PC-3 (cell line): ENCODE data around the gene WDR27. TPM values are rescaled to one million over a fixed set of nuclear protein-coding genes. Genes with fewer than 3 reads are reported as not detected.
"Not testable (repeated sequence)": the region's sequence is repeated elsewhere in the genome, so short reads cannot be mapped to it uniquely, and the experiment has no call there.

Source experiments
- ATAC-seq: fragments of 200-7000 bp; cut with Tn5 transposase; 2 replicates; pipeline ENCODE4 v1.9.1; 2020; ENCODE audit warnings: mild to moderate bottlenecking, moderate library complexity
- BruUV-seq: library from RNA; stranded (reverse); fragments of 400-500 nt; replicated peaks from 2 replicates; lab custom pipeline; 2021; lab: Mats Ljungman, UMichigan
- CTCF ChIA-PET: fragments of 300-600 bp; sonication (Branson Sonifier 250); formaldehyde crosslinking; loops from one replicate; lab custom pipeline; 2022; ENCODE audit warnings: antibody characterized with exemption; lab: Charles Lee
- POLR2A ChIA-PET: fragments of 300-600 bp; sonication (Branson Sonifier 250); formaldehyde crosslinking; loops from one replicate; lab custom pipeline; 2022; ENCODE audit warnings: antibody characterized with exemption; ENCODE audit not compliant: unreplicated experiment; lab: Charles Lee
- DNase-seq: peaks from one replicate; pipeline ENCODE4 v3.0.0-alpha.2; 2015
- H2AFZ ChIP-seq: fragments of 300-600 bp; sonication (generic); 2 replicates; pipeline ENCODE4 v1.6.0; 2016; ENCODE audit warnings: antibody characterized with exemption, low read length
- H3F3A ChIP-seq: fragments of 300-600 bp; sonication (generic); one replicate; pipeline ENCODE4 v1.6.0; 2017; ENCODE audit warnings: antibody characterized with exemption, low read length, control low read depth, mild to moderate bottlenecking; ENCODE audit not compliant: unreplicated experiment
- H3K27ac ChIP-seq: fragments of 300-600 bp; sonication (generic); 2 replicates; pipeline ENCODE4 v1.5.1; 2016; ENCODE audit warnings: mild to moderate bottlenecking, low read length
- H3K27me3 ChIP-seq: fragments of 300-600 bp; sonication (generic); 2 replicates; pipeline ENCODE4 v1.6.1; 2016; ENCODE audit warnings: low read length, mixed read lengths
- H3K36me3 ChIP-seq: fragments of 300-600 bp; sonication (generic); 2 replicates; pipeline ENCODE4 v1.6.1; 2016; ENCODE audit warnings: low read depth, mixed run types, low read length, mixed read lengths
- H3K4me1 ChIP-seq: fragments of 300-600 bp; sonication (generic); 2 replicates; pipeline ENCODE4 v1.5.1; 2016; ENCODE audit warnings: low read length; ENCODE audit not compliant: insufficient read depth
- H3K4me2 ChIP-seq: fragments of 300-600 bp; sonication (generic); 2 replicates; pipeline ENCODE4 v1.6.0; 2016; ENCODE audit warnings: low read length
- H3K4me3 ChIP-seq: fragments of 300-600 bp; sonication (generic); 2 replicates; pipeline ENCODE4 v1.5.1; 2016; ENCODE audit warnings: mild to moderate bottlenecking, low read length, mixed read lengths
- H3K79me2 ChIP-seq: fragments of 300-600 bp; sonication (generic); 2 replicates; pipeline ENCODE4 v1.6.1; 2017; ENCODE audit warnings: low read length, mixed read lengths
- H3K9ac ChIP-seq: fragments of 300-600 bp; sonication (generic); 2 replicates; pipeline ENCODE4 v1.6.0; 2016; ENCODE audit warnings: mild to moderate bottlenecking, low read length
- H3K9me2 ChIP-seq: fragments of 300-600 bp; sonication (generic); replicated peaks from 2 replicates; pipeline ENCODE4 v1.6.1; 2016; ENCODE audit warnings: mixed run types, low read length, mixed read lengths
- H3K9me3 ChIP-seq: fragments of 300-600 bp; sonication (generic); 2 replicates; pipeline ENCODE4 v1.6.1; 2016; ENCODE audit warnings: low read length, mixed read lengths
- H4K20me1 ChIP-seq: fragments of 300-600 bp; sonication (generic); 2 replicates; pipeline ENCODE4 v1.6.1; 2016; ENCODE audit warnings: low read length, mixed read lengths
- CTCF ChIP-seq: fragments of 300-600 bp; sonication (generic); conservative IDR thresholded peaks from 2 replicates; pipeline ENCODE4 v1.5.1; 2017; ENCODE audit warnings: antibody characterized with exemption, low read depth, mild to moderate bottlenecking, low read length
- EZH2 ChIP-seq: fragments of 300-600 bp; sonication (generic); IDR thresholded peaks from one replicate; pipeline ENCODE4 v1.6.1; 2017; ENCODE audit warnings: antibody characterized with exemption, mild to moderate bottlenecking, low read length; ENCODE audit not compliant: unreplicated experiment
- EZH2phosphoT487 ChIP-seq: fragments of 300-600 bp; sonication (generic); IDR thresholded peaks from 2 replicates; pipeline ENCODE4 v1.6.1; 2018; ENCODE audit warnings: mild to moderate bottlenecking, antibody characterized with exemption, low read length, borderline replicate concordance
- intact Hi-C: fragments of 100-400 bp; cut with micrococcal nuclease; formaldehyde crosslinking; loops from 2 replicates; pipeline ENCODE4 v1.9.0; 2023
- total RNA-seq: library from RNA; depleted of rRNA; stranded (reverse); fragments of >200 nt; gene quantifications from 2 replicates; pipeline ENCODE4 v1.2.3, GENCODE V29; 2014

The WDR27 gene
- total RNA-seq, 1 experiment from 2014 or later, result 20.0 TPM

GRCh38 chr6:169469028-169469427 lies 232.8 kb downstream of the WDR27 start:
- no peak overlapping the region for H3K4me3 ChIP-seq
- intact Hi-C loops, result no loop called here
- H2AFZ ChIP-seq, result no peak overlapping the region
- CTCF ChIA-PET, result no interaction called here
- no peaks in the 10 kb centered on the region for H3K36me3 ChIP-seq
- ATAC-seq, result no peak
- no peaks in the 10 kb centered on the region for H3K9me2 ChIP-seq
- no peaks in the 10 kb centered on the region for H3K9me3 ChIP-seq
- POLR2A ChIA-PET, result no interaction called here
- BruUV-seq, result no TSS peak
- H4K20me1 ChIP-seq, result no peaks in the 10 kb centered on the region
- no peak overlapping the region for H3K27ac ChIP-seq
- no peaks in the 10 kb centered on the region for H3K79me2 ChIP-seq
- no peak overlapping the region for H3K9ac ChIP-seq
- no peaks in the 10 kb centered on the region for H3K27me3 ChIP-seq
- TF ChIP-seq CTCF (no peak), EZH2 (no peak), EZH2phosphoT487 (no peak)
- no peaks in the 10 kb centered on the region for H3K4me1 ChIP-seq
- DNase-seq, result no peak
- no peak overlapping the region for H3K4me2 ChIP-seq
- no peaks in the 10 kb centered on the region for H3F3A ChIP-seq

DNA sequence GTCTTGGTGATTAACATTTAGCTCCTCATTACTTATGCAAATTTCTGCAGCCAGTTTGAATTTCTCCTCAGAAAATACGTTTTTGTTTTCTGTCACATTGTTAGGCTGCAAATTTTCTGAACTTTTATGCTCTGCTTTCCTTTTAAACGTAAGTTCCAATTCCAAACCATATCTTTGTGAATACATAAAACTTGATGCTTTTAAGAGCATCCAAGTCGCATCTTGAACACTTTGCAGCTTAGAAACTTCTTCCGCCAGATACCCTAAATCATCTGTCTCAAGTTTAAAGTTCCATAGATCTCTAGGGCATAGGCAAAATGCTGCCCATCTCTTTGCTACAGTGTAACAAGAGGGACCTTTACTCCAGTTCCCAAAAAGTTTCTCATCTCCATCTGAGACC lies 234.1 kb downstream of the WDR27 start:
- ATAC-seq, H3K9ac ChIP-seq, H3K4me3 ChIP-seq, CTCF ChIA-PET, H3K79me2 ChIP-seq, H3K27me3 ChIP-seq, POLR2A ChIA-PET, H3K9me3 ChIP-seq, H3F3A ChIP-seq, H3K36me3 ChIP-seq, H2AFZ ChIP-seq, H3K27ac ChIP-seq, H3K4me2 ChIP-seq, BruUV-seq, H4K20me1 ChIP-seq, intact Hi-C loops, H3K9me2 ChIP-seq, H3K4me1 ChIP-seq, DNase-seq: not testable (repeated sequence)

GRCh38 chr6:169466256-169466655 lies 235.6 kb downstream of the WDR27 start:
- ATAC-seq, H3K4me3 ChIP-seq, H3K4me2 ChIP-seq, H3K79me2 ChIP-seq, DNase-seq, POLR2A ChIA-PET, H3F3A ChIP-seq, H4K20me1 ChIP-seq, CTCF ChIA-PET, H2AFZ ChIP-seq, intact Hi-C loops, H3K9ac ChIP-seq, H3K4me1 ChIP-seq, H3K9me3 ChIP-seq, H3K9me2 ChIP-seq, BruUV-seq, H3K27me3 ChIP-seq, H3K36me3 ChIP-seq, H3K27ac ChIP-seq: not testable (repeated sequence)

DNA sequence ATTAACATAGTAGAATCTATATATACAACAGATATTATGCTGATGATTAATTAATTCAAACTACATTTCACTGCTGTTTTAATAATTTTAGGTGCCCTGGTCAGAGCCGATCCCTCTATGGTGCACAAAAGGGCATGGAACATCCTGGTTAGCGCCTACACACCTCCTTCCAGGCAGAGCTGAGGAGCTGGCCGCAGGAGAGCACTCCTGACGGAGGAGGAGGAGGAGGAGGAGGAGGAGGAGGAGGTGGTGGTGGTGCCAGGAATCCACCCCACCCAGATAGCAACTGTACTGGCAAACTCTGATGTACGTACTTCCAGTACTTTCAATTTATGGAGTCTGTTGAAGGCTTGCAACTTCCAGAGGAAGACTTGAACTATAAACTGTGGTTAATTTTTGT lies 244.1 kb downstream of the WDR27 start:
- Histone ChIP-seq H3K79me2 (no peaks in the 10 kb centered on the region), H3F3A (no peaks in the 10 kb centered on the region), H3K36me3 (no peaks in the 10 kb centered on the region), H3K4me3 (no peak overlapping the region), H3K4me1 (no peaks in the 10 kb centered on the region), H3K9ac (no peak overlapping the region), H4K20me1 (no peaks in the 10 kb centered on the region), H3K9me3 (no peaks in the 10 kb centered on the region), H3K4me2 (no peak overlapping the region), H3K9me2 (no peaks in the 10 kb centered on the region), H2AFZ (no peak overlapping the region), H3K27ac (no peak overlapping the region), H3K27me3 (no peaks in the 10 kb centered on the region; the same call in 1 of the 2 replicates)
- intact Hi-C loops, result no loop called here
- DNase-seq (no peak), ATAC-seq (no peak)
- BruUV-seq, result no TSS peak
- ChIA-PET CTCF (no interaction called here), POLR2A (no interaction called here)
- TF ChIP-seq EZH2phosphoT487 (no peak), CTCF (no peak), EZH2 (no peak)
